GM06990 (cell line): ENCODE data around the gene UTS2R.

ENCODE experiments used
- DNase-seq: peaks from one replicate; pipeline ENCODE4 v3.0.0-alpha.2; 2011; ENCODE audit not compliant: insufficient read length; ENCODE audit errors: extremely low read depth
- H3K27me3 ChIP-seq: replicated peaks from 2 replicates; pipeline ENCODE4 v1.6.0; 2011; ENCODE audit warnings: low read length; ENCODE audit not compliant: control insufficient read depth, insufficient read depth
- H3K36me3 ChIP-seq: 2 replicates; pipeline ENCODE4 v1.5.1; 2011; ENCODE audit warnings: low read length; ENCODE audit not compliant: control insufficient read depth, insufficient read depth
- H3K4me3 ChIP-seq: replicated peaks from 2 replicates; pipeline ENCODE4 v1.5.1; 2011; ENCODE audit warnings: low read depth, mild to moderate bottlenecking, control low read depth, low read length
- TF ChIP-seq, protein P1 (sequence below): IDR thresholded peaks from 2 replicates; pipeline ENCODE4 v1.5.1; 2011; ENCODE audit warnings: low read length, control low read depth, mild to moderate bottlenecking, inconsistent platforms; ENCODE audit not compliant: insufficient read depth, poor library complexity, severe bottlenecking

UTS2R gene

DNA sequence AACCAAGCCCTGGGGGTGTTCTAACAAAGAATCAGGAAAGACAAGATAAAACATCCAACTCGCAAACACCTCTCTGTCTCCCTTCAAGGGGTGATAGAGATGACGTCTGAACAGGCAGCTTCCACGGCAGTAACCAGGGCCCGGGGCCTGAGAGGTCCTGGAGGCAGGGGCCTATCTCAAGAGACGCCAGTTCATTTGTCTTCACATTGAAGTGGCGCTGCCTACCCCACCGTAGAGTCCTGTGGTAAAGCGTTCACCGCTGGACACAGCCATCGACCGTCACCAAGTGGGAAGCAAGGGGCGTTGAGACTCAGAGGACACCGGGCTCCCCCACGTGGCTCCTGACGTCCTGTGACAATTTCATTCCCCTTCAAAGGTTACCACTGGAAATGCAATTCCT lies 21.4 kb downstream of the UTS2R start:
- no peak for DNase-seq
- H3K27me3 ChIP-seq, result no peaks in the 10 kb centered on the region
- H3K4me3 ChIP-seq, result no peak overlapping the region
- TF ChIP-seq, protein P1, sequence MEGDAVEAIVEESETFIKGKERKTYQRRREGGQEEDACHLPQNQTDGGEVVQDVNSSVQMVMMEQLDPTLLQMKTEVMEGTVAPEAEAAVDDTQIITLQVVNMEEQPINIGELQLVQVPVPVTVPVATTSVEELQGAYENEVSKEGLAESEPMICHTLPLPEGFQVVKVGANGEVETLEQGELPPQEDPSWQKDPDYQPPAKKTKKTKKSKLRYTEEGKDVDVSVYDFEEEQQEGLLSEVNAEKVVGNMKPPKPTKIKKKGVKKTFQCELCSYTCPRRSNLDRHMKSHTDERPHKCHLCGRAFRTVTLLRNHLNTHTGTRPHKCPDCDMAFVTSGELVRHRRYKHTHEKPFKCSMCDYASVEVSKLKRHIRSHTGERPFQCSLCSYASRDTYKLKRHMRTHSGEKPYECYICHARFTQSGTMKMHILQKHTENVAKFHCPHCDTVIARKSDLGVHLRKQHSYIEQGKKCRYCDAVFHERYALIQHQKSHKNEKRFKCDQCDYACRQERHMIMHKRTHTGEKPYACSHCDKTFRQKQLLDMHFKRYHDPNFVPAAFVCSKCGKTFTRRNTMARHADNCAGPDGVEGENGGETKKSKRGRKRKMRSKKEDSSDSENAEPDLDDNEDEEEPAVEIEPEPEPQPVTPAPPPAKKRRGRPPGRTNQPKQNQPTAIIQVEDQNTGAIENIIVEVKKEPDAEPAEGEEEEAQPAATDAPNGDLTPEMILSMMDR, result no peak
- peaks cover 3% of the 10 kb centered on the region for H3K36me3 ChIP-seq

DNA sequence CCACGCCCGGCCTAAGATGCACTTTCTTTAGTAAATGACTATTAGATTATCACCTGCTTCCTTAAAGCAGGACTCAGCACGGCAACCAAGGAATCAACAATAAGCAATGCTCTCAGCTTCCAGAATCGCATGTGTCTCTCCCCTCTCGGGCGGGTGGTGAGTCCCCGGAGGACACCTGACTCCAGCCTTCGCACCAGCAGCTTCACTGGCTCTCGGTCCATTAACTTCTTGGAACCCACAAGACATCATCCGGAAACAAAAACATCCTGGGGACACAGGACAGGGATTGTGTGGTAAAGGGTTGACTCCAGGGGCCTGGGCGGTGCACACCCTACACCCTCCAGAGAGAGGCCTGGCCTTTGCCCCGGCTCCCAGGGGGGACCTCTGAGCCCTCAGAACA lies 22.7 kb downstream of the UTS2R start:
- no peaks in the 10 kb centered on the region for H3K27me3 ChIP-seq
- TF ChIP-seq, protein P1, result no peak
- no peak overlapping the region for H3K4me3 ChIP-seq
- no peak for DNase-seq
- peaks cover 3% of the 10 kb centered on the region for H3K36me3 ChIP-seq

DNA sequence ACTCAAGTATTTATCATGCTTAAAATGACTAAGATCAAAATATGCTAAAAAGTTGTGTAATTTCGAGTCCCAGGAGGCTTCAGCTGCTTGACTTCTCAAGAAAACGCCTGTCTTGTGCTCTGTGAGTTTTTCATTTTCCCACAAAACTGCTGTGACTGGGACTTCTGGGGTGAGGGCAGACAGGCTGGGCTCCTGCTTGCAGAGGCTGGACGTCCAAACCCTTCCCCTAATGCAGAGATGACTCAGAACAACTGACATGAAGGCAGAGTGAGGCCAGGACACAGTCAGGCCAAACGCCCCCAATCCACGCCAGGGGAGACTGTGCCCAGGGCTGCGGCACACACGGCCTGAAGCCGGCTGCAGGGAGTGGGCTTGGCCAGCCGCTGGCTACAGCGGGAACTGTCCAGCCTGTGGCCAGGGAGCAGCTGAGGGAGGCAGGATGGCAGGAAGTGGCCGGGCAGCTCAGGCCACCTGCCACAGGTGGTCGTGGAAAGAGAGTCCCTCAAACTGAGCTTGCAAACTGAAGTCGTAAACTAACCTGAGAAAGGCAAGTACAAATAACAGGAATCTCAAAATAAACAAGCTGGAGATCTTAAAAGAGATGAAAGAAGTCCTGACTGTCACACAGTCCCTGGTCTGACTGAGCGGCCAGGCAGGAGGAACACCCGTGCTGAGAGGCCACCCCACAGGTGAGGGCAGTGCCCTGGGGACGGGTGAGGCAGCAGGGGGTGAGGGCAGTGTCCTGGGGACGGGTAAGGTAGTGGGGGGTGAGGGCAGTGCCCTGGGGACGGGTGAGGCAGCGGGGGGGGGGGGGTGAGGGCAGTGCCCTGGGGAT lies 25.3 kb downstream of the UTS2R start:
- peaks cover 3% of the 10 kb centered on the region for H3K36me3 ChIP-seq
- DNase-seq, result no peak
- TF ChIP-seq, protein P1, result no peak
- no peak overlapping the region for H3K4me3 ChIP-seq
- H3K27me3 ChIP-seq, result no peaks in the 10 kb centered on the region

DNA sequence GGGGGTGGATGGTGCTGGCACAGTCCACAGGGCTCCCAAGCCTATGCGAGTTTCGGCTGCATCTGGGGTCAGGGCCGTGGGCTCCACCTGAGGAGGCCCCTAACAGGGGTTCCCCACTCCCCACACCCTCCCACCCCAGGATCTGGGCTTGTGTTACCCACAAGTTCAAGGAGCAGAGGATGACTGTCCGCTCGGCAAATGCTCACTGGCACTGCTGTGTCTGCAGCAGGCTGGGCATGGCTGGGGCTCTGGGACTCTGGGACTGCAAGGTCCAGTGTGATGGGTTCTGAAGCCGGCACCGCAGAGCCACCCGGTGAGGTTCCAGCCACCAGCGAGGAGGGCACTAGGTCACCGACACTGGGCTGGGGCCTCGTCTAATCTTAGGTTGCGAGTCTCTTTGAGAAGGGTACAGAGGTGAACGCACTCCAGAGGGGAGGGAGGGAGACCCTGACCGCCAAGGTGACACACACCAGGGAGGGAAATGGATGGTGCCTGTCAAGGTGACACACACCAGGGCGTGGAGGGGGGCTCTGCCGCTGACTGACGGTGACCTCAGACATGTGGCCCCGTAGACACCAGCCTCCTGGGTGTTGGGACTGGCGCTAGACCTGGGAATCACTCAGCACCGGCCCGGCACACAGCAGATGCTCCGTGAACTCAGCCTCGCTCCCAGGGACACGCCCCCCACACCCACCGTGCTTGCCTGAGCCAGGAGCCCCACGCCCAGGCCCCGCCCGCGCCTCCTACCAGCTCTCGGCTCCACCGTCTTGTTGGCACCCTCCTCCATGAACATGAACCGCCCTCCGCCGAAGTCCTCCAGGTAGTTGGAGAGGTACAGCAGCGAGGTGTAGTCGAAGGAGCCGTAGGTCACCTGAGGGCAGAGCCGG lies 26.1 kb downstream of the UTS2R start:
- TF ChIP-seq, protein P1, result no peak
- no peak for DNase-seq

DNA sequence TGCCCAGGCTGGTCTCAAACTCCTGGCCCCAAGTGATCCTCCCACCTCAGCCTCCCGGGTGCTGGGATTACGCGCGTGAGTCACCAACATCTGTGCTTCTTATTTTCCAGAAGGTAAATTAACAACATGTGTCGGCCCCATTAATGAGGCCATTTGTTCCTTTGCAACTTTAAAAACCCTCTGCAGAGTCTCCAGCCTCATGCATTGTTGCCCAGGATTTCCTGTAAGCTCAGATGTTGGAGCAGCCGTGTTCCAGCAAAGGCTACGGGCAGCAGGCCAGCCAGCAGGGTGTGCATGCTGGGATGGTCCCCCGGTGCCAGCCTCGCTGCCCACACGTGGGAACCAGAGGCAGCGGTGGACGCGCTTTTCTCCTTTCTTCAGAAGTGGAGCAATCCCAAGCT lies 27.5 kb downstream of the UTS2R start:
- H3K36me3 ChIP-seq, result peaks cover 6% of the 10 kb centered on the region
- H3K27me3 ChIP-seq, result no peaks in the 10 kb centered on the region
- no peak overlapping the region for H3K4me3 ChIP-seq
- DNase-seq, result no peak
- TF ChIP-seq, protein P1, result no peak

More for the DNA sequence above, 26.1 kb downstream of the UTS2R start:
- Histone ChIP-seq H3K36me3 (peaks cover 2% of the 10 kb centered on the region), H3K27me3 (no peaks in the 10 kb centered on the region), H3K4me3 (no peak overlapping the region)
